GM21717 (cell line): ENCODE measurements around the gene SLC10A6.

Source experiments
- ATAC-seq: cut with Tn5 transposase; IDR thresholded peaks from one replicate; pipeline ENCODE4 v1.9.1; 2021; ENCODE audit warnings: mild to moderate bottlenecking, moderate library complexity; ENCODE audit not compliant: unreplicated experiment

Gene SLC10A6

GRCh38 chr4:86791126-86791525, 58.1 kb downstream of the SLC10A6 start:
- ATAC-seq: no peak

GRCh38 chr4:86788826-86789225, 60.4 kb downstream of the SLC10A6 start:
- no peak for ATAC-seq

GRCh38 chr4:86778175-86778574, 71.0 kb downstream of the SLC10A6 start:
- ATAC-seq: no peak

GRCh38 chr4:86775061-86775460, 74.1 kb downstream of the SLC10A6 start:
- no peak for ATAC-seq
